Bone marrow (tissue), 2 donors: Measurements from ENCODE around the gene WFDC10A.
"Not testable (repeated sequence)": the region's sequence is repeated elsewhere in the genome, so short reads cannot be mapped to it uniquely, and the experiment has no call there.

Experiments
- DNase-seq, 2 donors: peaks; one replicate each; lab custom pipeline; 2025; lab: John Stamatoyannopoulos, UW

WFDC10A gene

GRCh38 chr20:45629496-45630100 is at the start of gene WFDC10A:
Gene WFDC10A (plus strand): TSS chr20:45629739. CDS start chr20:45629814, 75 bp downstream.
- DNase-seq, result peak in 1 of 2 donors; percentile 1

- no peak for DNase-seq
These were observed 47.8 kb upstream of the WFDC10A start for GRCh38 chr20:45581702-45582101.

- no peak for DNase-seq
These were observed 46.0 kb upstream of the WFDC10A start for GRCh38 chr20:45583502-45583901.

- not testable (repeated sequence) for DNase-seq
These were observed 45.2 kb upstream of the WFDC10A start for GRCh38 chr20:45584294-45584693.

GRCh38 chr20:45585986-45586385 is 43.6 kb upstream of the WFDC10A start:
- not testable (repeated sequence) for DNase-seq

- no peak for DNase-seq
These were observed 40.7 kb upstream of the WFDC10A start for GRCh38 chr20:45588800-45589199.

GRCh38 chr20:45589725-45590124 is 39.8 kb upstream of the WFDC10A start:
- DNase-seq, result no peak

- peak in 1 of 2 donors; percentile 41 for DNase-seq
These were observed 36.9 kb upstream of the WFDC10A start for GRCh38 chr20:45592574-45593189.

GRCh38 chr20:45593498-45593897 is 36.0 kb upstream of the WFDC10A start:
- DNase-seq, result no peak

- no peak for DNase-seq
These were observed 34.3 kb upstream of the WFDC10A start for GRCh38 chr20:45595235-45595634.

GRCh38 chr20:45607810-45608209 is 21.7 kb upstream of the WFDC10A start:
- no peak for DNase-seq

GRCh38 chr20:45611054-45611453 is 18.5 kb upstream of the WFDC10A start:
- DNase-seq, result no peak

GRCh38 chr20:45612314-45612713 is 17.2 kb upstream of the WFDC10A start:
- DNase-seq, result no peak

- no peak for DNase-seq
These were observed 11.9 kb upstream of the WFDC10A start for GRCh38 chr20:45617591-45617990.

GRCh38 chr20:45621593-45621992 is 7.9 kb upstream of the WFDC10A start:
- no peak for DNase-seq

- DNase-seq, result no peak
These were observed 3.0 kb upstream of the WFDC10A start for GRCh38 chr20:45626540-45626939.

- no peak for DNase-seq
These were observed 832 bp downstream of the WFDC10A start for GRCh38 chr20:45630371-45630770.

- DNase-seq, result no peak
These were observed 1.6 kb downstream of the WFDC10A start, which contains the start of gene WFDC9 for GRCh38 chr20:45631184-45631583. Gene WFDC9 (minus strand): TSS chr20:45631284. CDS start chr20:45610181, 21,103 bp downstream.

- DNase-seq, result no peak
These were observed 7.0 kb downstream of the WFDC10A start for GRCh38 chr20:45636513-45636912.

- no peak for DNase-seq
These were observed 10.1 kb downstream of the WFDC10A start for GRCh38 chr20:45639687-45640086.

- DNase-seq, result not testable (repeated sequence)
These were observed 11.5 kb downstream of the WFDC10A start for GRCh38 chr20:45641076-45641475.

- not testable (repeated sequence) for DNase-seq
These were observed 16.3 kb downstream of the WFDC10A start for GRCh38 chr20:45645869-45646268.

- DNase-seq, result no peak
These were observed 17.3 kb downstream of the WFDC10A start for GRCh38 chr20:45646875-45647274.
